GM18519 (cell line): ENCODE data around the gene NOX3.
"Not testable (repeated sequence)": the region's sequence is repeated elsewhere in the genome, so short reads cannot be mapped to it uniquely, and the experiment has no call there.

Source experiments
- ATAC-seq: cut with Tn5 transposase; IDR thresholded peaks from one replicate; pipeline ENCODE4 v1.9.1; 2021; ENCODE audit warnings: mild to moderate bottlenecking, moderate library complexity; ENCODE audit not compliant: unreplicated experiment, low FRiP score

Gene NOX3

DNA sequence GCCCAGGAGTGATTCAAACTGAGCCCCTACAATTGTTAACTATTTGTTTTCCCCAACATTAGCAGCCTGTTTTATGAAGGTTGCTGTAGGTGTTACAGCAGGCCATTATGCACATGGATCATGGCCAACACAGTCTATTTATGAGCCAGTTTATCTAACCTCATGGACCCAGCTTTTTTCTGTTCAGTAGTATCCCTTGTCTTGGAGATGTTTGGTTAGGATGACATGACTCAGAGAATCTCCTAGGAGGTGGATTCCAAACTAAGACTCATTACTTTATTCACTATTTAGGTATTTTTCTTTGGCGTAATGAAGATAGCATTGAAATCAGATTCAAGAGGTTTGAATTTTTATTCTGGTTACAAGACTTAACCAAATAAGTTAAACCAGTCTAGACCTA is 78.6 kb downstream of the NOX3 start:
- ATAC-seq, result no peak

DNA sequence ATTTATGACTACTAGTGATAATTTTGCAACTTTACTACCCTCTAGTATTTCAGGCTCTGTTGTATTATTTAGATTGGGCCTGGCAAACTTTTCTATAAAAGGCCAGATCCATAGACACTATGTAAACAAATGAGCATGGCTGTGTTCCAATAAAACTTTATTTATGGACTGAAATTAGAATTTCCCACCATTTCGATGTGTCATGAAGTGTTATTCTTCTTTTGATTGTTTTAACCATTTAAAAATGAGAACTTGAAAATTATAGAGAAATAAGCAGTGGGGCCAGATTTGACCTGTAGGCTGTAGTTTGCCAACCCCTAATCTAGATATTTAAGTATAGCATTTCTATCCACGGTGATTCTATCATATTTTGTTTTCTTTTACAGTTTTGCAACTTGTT is 79.8 kb downstream of the NOX3 start:
- ATAC-seq, result no peak

DNA sequence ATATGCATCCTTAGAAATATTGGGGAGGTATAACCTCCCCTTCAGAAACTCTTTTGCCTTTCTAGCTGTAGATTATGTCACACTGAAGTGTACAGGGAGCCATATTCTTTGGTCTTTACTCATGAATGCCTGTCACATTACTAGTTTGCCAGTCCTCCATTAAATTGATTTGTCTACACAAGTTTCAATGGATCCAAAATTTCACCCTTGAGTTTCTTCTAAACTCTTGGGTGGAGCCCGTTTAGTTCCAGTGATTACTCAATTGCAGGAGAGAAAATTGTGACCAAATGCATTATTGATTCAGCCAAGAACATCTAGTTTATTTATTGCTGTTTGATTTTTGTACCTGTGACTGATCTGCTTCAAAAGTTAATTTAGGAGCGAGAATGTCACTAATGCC is 81.0 kb downstream of the NOX3 start:
- no peak for ATAC-seq

DNA sequence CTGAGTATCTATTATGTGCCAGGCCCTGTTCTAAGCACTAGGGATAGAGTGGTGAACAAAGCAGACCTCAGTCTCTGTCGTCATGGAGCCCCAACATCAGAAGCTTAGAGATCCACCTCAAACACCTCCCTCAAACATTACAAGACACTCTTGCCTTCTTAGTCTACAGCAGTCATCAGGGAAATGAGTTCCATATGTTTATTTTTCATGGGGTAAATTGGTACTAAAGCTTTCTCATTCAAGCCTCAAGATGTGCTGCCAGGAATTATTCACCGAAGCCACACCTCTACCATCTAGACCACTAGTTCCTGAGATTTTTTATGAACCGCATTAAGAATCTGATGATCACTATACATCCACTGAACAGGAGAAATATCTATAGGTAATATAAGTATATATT is 82.4 kb downstream of the NOX3 start:
- ATAC-seq, result no peak

DNA sequence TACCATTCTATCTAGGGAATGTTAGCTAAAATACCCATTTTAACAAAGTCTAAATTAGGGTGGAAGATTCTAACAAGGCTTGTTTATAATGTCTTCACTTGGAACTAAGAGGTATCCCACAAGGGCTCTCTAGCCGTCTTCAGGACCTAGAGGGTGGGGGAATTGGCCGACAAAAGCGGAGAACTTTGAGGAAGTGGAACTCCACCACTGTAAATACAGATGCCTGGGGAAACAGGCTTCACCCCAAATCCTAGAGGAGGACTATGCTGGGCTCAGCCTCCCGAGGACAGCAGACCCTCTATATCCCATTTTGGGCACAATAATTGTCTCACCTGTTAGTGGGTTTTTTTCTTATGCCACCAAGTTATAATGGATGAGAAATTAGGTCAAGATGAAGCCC is 83.4 kb downstream of the NOX3 start:
- no peak for ATAC-seq

DNA sequence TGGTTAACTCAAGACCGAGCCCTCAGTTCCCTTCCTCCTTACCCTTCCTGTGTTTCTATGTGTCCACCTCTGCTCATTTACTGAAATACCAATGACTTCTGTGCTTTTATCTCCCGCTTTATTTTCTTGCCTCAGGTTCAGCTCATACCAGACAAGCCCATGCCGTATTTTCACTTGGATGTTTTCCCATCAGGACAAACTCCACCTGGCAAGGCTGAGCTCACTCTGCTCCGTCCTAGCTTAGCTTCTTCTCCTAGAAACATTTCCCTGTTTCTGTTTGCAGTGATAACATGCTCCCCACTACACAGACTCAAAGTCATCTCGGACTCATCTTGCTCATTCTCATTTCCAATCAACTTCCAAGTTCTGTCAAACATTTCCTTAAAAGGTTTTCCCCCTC is 84.4 kb downstream of the NOX3 start:
- ATAC-seq, result no peak

DNA sequence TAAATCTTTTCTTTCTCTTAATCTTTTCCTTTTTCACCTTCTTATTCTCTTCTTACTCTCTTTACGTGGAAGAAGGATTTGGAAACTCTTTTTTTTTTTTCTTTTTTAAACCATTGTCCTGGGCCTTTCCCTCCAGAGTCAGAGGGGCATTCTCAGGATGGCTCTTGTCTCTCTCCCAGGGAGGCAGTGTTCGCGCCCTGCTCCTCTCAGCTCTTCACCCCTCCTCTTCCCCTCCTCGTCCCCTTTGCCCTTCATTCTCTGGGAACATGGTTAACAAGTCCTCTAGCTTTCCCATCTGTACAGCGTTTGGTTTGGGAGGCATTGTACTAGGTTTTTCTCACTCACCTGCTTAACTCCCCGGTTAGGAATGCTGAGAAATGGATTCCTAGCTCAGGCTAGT is 89.3 kb downstream of the NOX3 start:
- ATAC-seq, result no peak

DNA sequence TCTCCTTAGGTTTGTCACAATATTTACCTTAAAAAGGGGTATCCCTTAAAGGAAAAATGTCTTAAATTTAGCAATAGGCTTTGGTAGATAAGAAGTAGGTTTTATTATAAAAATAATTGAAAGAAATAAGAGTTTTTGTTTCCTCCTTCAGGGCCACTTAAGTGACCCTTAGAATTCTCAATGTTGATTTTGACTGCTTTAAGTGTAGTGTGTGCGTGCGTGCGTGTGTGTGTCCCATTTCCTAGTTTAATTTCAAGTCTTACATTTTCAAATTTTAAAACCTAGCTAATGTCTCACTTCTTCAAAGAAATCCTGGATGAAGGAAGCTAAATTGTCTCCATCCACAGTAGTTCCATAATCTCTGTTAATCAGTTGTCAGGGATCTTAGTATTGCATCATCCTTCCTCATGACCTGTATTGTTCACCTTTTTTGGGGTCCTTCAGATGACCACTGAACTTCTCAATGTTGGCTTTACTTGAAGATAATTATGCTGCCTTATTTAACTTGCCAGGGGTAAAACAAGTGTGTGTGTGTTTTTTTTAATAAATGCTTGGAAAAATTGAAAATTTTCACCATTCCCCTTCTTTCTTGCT is 90.7 kb downstream of the NOX3 start:
- ATAC-seq, result no peak

DNA sequence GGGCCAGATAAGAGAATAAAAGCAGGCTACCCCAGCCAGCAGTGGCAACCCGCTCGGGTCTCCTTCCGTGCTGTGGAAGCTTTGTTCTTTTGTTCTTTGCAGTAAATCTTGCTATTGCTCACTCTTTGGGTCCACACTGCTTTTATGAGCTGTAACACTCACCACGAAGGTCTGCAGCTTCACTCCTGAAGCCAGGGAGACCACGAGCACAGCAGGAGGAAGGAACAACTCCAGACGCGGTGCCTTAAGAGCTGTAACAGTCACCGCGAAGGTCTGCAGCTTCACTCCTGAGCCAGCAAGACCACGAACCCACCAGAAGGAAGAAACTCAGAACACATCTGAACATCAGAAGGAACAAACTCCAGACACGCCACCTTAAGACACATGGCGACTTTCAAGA is 91.6 kb downstream of the NOX3 start:
- ATAC-seq, result not testable (repeated sequence)

DNA sequence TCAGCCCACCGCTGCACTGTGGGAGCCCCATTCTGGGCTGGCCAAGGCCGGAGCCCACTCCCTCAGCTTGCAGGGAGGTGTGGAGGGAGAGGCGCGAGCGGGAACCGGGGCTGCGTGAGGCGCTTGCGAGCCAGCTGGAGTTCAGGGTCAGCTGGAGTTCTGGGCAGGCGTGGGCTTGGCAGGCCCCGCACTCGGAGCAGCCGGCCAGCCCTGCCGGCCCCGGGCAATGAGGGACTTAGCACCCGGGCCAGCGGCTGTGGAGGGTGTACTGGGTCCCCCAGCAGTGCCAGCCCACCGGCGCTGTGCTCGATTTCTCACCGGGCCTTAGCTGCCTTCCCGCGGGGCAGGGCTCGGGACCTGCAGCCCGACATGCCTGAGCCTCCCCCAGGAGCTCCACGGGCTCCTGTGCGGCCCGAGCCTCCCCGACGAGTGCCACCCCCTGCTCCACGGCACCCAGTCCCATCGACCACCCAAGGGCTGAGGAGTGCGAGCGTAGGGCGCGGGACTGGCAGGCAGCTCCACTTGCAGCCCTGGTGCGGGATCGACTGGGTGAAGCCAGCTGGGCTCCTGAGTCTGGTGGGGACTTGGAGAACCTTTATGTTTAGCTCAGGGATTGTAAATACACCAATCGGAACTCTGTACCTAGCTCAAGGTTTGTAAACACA is 92.5 kb downstream of the NOX3 start:
- not testable (repeated sequence) for ATAC-seq

DNA sequence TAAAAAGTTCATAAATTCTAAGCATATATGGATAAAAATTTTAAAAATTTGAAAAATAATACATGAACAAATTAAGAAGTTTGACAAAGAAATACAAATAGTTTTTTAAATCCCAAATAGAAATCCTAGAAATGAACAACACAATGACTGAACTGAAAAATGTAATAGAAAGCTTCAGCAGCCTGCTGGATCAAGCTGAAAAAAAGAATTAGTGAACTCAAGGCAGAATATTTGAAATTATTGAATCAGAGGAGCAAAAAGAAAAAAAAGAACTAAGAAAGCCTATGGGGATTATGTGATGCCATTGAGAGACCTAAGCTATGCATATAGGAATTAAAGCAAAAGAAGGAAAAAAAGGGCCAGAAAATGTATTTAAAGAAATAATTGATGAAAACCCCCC is 101.5 kb downstream of the NOX3 start:
- ATAC-seq, result no peak

DNA sequence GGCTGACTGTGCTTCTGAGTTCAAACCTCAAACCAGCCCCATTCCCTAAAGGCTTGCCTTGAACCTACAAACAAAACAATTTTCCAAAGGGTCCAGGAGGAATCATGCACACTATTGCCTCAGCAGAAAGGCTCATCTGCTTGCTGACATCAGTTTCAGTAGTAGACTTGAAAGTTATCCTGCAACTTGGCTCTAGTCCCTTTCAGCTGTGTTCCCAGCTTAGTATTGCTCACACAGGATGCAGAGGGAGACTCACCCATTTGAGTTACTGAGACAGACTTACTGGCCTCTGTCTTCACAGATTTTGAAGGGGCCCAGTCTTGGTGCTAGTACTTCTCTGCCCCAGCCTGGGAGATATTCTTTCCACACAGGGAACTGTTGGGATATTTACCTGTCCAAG is 102.8 kb downstream of the NOX3 start:
- no peak for ATAC-seq

DNA sequence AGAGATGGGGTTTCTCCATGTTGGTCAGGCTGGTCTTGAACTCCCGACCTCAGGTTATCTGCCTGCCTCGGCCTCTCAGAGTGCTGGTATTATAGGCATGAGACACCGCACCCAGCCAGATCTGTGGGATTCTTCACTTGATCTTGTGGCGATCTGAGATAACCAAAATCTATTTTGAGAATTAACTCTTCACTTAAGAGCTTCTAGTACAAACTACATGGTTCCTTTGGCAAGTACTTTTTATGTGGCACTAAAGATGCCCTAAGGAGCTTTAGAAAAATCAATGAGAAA is 103.6 kb downstream of the NOX3 start:
- ATAC-seq, result no peak

DNA sequence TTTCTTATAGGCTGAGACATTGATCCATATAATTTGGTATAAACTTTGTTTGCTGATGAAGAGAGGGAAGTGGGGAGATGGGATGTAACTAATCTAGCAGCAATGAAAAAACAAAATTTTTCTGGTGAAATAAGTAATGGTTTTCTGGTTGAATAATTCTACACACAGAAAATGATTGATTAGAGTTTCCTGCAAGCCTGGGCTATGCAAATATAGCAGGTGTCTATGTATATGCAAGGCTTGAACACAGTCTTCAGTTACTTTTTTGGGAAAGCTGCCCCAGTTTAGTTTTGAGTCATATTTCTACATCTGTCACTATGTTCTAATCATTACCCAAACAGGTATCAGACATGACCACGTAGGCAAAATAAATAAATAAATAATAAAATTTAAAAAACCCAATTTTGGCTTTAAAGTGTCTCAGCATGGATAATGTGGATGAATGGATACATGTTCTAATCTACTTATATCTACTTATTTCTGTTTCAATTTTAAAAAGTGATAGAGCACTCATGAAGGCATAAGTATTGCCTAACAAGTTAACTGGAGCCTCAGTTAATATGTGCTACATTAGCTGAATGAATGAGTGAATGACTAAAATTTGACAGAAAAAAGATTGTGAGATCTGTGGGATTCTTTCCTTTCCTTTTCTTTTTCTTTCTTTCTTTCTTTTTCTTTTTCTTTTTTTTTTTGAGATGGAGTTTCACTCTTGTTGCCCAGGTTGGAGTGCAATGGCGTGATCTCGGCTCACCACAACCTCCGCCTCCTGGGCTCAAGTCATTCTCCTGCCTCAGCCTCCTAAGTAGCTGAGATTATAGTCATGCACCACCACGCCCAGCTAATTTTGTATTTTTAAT is 104.1 kb downstream of the NOX3 start:
- ATAC-seq, result peak; percentile 98

DNA sequence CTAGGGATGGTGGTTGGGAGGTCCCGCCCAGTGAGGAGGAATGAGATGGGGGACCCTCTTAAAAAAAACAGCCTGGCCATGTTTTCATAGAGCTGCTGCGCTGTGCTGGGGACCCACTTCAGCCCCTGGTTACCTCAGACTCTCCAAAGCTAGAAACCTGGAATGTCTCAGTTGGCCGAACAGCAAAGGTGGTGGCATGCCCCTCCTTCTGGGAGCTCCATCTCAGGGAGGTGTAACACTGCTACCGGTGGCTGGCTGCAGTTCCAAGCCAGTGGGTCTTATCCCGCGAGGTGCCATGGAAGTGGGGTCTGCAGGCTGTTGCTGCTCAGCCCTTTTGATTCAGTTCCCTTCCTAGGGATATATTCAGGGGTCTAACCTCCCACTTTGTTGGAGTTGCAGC is 105.7 kb downstream of the NOX3 start:
- ATAC-seq, result no peak

DNA sequence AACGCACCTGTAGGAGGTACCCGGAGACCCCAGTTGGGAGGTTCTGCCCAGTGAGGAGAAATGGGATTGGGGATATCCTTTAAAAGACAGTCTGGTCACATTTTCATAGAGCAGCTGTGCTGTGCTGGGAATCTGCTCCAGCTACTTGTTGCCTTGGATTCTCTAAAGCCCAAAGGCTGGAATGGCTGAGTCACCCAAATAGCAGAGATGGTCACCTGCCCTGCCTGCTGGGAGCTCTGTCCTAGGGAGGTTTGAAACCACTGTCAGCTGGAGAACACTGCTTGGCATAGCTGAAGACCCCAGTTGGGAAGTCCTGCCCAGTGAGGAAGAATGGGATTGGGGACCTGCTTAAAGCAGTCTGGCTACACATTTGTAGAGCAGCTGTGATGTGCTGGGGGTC is 106.5 kb downstream of the NOX3 start:
- no peak for ATAC-seq

DNA sequence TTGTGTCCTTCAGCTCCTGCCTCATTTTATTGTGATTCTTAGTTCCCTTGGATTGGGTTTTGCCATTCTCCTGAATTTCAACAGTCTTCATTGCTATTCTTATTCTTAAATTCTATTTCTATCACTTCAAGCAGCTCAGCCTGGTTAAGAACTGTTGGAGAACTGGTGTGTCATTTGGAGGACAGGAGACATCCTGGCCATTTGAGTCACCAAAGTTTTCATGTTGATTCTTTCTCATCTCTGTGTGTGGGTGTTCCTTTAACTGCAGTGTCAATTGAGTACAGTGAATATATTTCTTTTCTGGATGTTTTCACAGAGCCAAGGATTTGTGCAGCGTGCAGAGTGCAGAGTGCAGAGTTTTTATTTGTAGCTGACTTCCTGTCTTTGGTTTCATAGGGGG is 107.8 kb downstream of the NOX3 start:
- no peak for ATAC-seq

DNA sequence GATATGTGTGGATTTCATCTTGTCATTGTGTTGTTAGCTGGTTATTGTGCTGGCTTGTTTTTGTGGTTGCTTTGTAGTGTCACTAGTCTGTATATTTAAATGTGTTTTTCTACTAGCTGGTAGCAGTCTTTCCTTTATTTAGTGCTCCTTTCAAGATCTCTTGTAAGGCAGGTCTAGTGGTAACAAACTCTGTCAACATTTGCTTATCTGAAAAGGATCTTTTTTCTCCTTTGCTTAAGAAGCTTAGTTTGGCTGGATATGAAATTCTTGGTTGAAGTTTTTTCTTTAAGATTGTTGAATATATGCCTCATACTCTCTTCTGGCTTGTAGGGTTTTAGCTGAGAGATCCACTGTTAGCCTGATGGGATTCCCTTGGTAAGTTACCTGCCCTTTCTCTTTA is 108.7 kb downstream of the NOX3 start:
- ATAC-seq, result no peak
